ENCODE measurements around the gene KARS1.

GRCh38 chr16:75630052-75630451 lies 17.4 kb downstream of the KARS1 start:
- TF ChIP-seq CTCF (conservative IDR thresholded peaks at IDR 0.05), result no peak
- TF ChIP-seq ZFX (IDR thresholded peaks at IDR 0.05), result no peak
